ENCODE measurements around the gene GOLT1A.

Gene GOLT1A

GRCh38 chr1:204213668-204214662, at the start of gene GOLT1A:
GOLT1A (minus strand) TSS chr1:204213988; CDS start chr1:204213906, 82 bp downstream.
- peak; percentile 74 for DNase-seq

GRCh38 chr1:204263254-204263910, 49.6 kb upstream of the GOLT1A start:
- no peak for DNase-seq

- DNase-seq, result no peak
These were observed 48.9 kb upstream of the GOLT1A start for GRCh38 chr1:204262506-204263253.

GRCh38 chr1:204261746-204262505, 48.1 kb upstream of the GOLT1A start:
- DNase-seq, result no peak

GRCh38 chr1:204261266-204261665, 47.5 kb upstream of the GOLT1A start:
- no peak for DNase-seq

- no peak for DNase-seq
These were observed 46.9 kb upstream of the GOLT1A start for GRCh38 chr1:204260601-204261197.

GRCh38 chr1:204259782-204260181, 46.0 kb upstream of the GOLT1A start:
- DNase-seq, result no peak

- DNase-seq, result no peak
These were observed 45.4 kb upstream of the GOLT1A start for GRCh38 chr1:204259196-204259595.

- DNase-seq, result no peak
These were observed 44.7 kb upstream of the GOLT1A start for GRCh38 chr1:204258213-204259115.

- no peak for DNase-seq
These were observed 43.7 kb upstream of the GOLT1A start for GRCh38 chr1:204257446-204257845.

- DNase-seq, result no peak
These were observed 42.7 kb upstream of the GOLT1A start for GRCh38 chr1:204256531-204256930.

GRCh38 chr1:204255966-204256365, 42.2 kb upstream of the GOLT1A start:
- DNase-seq, result no peak

- peak; percentile 54 for DNase-seq
These were observed 41.4 kb upstream of the GOLT1A start for GRCh38 chr1:204255225-204255624.

GRCh38 chr1:204254031-204254661, 40.4 kb upstream of the GOLT1A start:
- DNase-seq, result no peak

- no peak for DNase-seq
These were observed 38.3 kb upstream of the GOLT1A start for GRCh38 chr1:204251926-204252689.

- DNase-seq, result no peak
These were observed 37.5 kb upstream of the GOLT1A start for GRCh38 chr1:204251286-204251685.

GRCh38 chr1:204250428-204251030, 36.7 kb upstream of the GOLT1A start:
- DNase-seq, result no peak

GRCh38 chr1:204249736-204250427, 36.1 kb upstream of the GOLT1A start:
- DNase-seq, result no peak

GRCh38 chr1:204248954-204249353, 35.2 kb upstream of the GOLT1A start:
- DNase-seq, result no peak
